Testis (tissue), 3 donors: ENCODE data around the gene ZNF679. TPM values are rescaled to one million over a fixed set of nuclear protein-coding genes. Genes with fewer than 3 reads are reported as not detected.
"Not testable (repeated sequence)": the region's sequence is repeated elsewhere in the genome, so short reads cannot be mapped to it uniquely, and the experiment has no call there.

Experiments
- DNase-seq: peaks from one replicate; pipeline ENCODE4 v3.0.0-alpha.2; 2019
- H3K27ac ChIP-seq, 2 donors: fragments of 200-600 bp; sonication (generic); one replicate each; pipeline ENCODE4 v1.5.1; 2019
- H3K27me3 ChIP-seq: fragments of 200-600 bp; sonication (generic); one replicate; pipeline ENCODE4 v1.5.1; 2019
- H3K36me3 ChIP-seq: fragments of 200-600 bp; sonication (generic); one replicate; pipeline ENCODE4 v1.5.1; 2017; ENCODE audit warnings: low read depth; ENCODE audit errors: missing control alignments
- H3K4me1 ChIP-seq: fragments of 200-600 bp; sonication (generic); one replicate; pipeline ENCODE4 v1.5.1; 2019
- H3K4me3 ChIP-seq, 2 donors: fragments of 200-600 bp; sonication (generic); one replicate each; pipeline ENCODE4 v1.5.1; 2017 to 2019
- H3K9me3 ChIP-seq: fragments of 200-600 bp; sonication (generic); one replicate; pipeline ENCODE4 v1.5.1; 2017
- POLR2A ChIP-seq: fragments of 450-650 bp; IDR thresholded peaks from one replicate; pipeline ENCODE4 v1.6.1; 2017; ENCODE audit warnings: antibody characterized with exemption, mild to moderate bottlenecking, moderate library complexity
- WGBS, 2 donors: methylation state at CpG; one replicate each; pipeline ENCODE4 v1.1.5; 2018; 5-methylcytosine and 5-hydroxymethylcytosine counted together
- intact Hi-C: fragments of 100-400 bp; cut with DNase I; formaldehyde crosslinking; loops from one replicate; pipeline ENCODE4 v1.15.1; 2023; ENCODE audit warnings: low total_unique reads
- polyA plus RNA-seq: library from polyadenylated mRNA; stranded (reverse); fragments of 350-450 nt; fragmentation: Illumina TruSeq; extraction: RNeasy Lipid Tissue Mini Kit (QIAGEN cat#74804); gene quantifications from one replicate; pipeline ENCODE4 v1.2.3, GENCODE V29; 2014; ENCODE audit warnings: low read depth, low replicate concordance; ENCODE audit not compliant: insufficient read depth
- total RNA-seq, 2 donors: library from RNA; depleted of rRNA; stranded (reverse); fragments of >200 nt; gene quantifications; one replicate each; pipeline ENCODE4 v1.2.3, GENCODE V29; 2016
- TF ChIP-seq, protein P1 (sequence below), 3 experiments: fragments of 450-650 bp in 2 of 3; fragments of 200-600 bp in 1 of 3; sonication (generic) in 1 of 3; IDR thresholded peaks; one replicate each; pipeline ENCODE4 v1.5.1; 2016 to 2019; ENCODE audit warnings: antibody characterized with exemption in 3 of 3, mild to moderate bottlenecking in 2 of 3, moderate library complexity in 1 of 3

The ZNF679 gene
- total and polyA plus RNA-seq, 3 donors from 2014 or later = 0.99 to 2.6 (median 1.3) TPM

DNA sequence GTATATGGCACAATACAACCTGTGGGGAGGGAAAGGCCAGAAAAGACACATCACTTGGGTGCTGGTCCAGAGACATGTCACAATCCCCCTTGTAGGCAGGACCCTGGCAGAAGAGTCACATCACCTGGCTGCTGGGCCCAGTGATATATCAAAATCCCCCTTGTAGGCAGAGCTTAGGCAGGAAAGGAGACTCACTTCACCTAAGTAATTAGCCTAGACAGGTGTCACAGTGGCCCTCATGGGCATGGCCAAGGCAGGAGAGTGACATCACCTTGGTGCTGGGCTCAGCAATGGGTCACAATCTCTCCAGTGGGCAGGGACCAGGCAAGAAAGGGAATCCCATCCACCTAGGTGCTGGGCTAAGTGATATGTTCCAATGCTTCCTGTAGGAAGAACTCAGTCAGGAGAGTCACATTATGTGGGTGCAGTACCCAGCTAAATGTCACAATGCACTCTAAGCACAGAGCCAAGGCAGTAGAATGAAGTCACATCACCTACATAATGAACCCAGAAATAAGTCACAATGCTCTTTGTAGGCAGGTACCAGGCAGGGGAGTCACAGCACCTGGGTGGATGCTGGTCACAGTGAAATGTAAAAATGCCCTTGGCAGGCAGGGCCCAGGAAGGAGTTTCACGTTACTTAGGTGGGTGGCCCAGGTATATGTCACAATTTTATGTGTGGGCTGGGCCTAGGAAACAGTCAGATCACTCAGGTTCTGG is 66.6 kb downstream of the ZNF679 start:
- WGBS, 2 donors = 85 to 86% methylated on average over 1 of the region's 1 CpG
- no peaks in the 10 kb centered on the region for H3K27me3 ChIP-seq
- no peak overlapping the region for H3K4me3 ChIP-seq
- no peak overlapping the region for H3K27ac ChIP-seq
- TF ChIP-seq, protein P1, sequence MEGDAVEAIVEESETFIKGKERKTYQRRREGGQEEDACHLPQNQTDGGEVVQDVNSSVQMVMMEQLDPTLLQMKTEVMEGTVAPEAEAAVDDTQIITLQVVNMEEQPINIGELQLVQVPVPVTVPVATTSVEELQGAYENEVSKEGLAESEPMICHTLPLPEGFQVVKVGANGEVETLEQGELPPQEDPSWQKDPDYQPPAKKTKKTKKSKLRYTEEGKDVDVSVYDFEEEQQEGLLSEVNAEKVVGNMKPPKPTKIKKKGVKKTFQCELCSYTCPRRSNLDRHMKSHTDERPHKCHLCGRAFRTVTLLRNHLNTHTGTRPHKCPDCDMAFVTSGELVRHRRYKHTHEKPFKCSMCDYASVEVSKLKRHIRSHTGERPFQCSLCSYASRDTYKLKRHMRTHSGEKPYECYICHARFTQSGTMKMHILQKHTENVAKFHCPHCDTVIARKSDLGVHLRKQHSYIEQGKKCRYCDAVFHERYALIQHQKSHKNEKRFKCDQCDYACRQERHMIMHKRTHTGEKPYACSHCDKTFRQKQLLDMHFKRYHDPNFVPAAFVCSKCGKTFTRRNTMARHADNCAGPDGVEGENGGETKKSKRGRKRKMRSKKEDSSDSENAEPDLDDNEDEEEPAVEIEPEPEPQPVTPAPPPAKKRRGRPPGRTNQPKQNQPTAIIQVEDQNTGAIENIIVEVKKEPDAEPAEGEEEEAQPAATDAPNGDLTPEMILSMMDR (IDR thresholded peaks at IDR 0.05) = no peak
- TF ChIP-seq POLR2A = no peak
- DNase-seq = no peak
- intact Hi-C loops = no loop called here
- H3K4me1 ChIP-seq = no peaks in the 10 kb centered on the region
- no peaks in the 10 kb centered on the region for H3K9me3 ChIP-seq
- H3K36me3 ChIP-seq = no peaks in the 10 kb centered on the region

DNA sequence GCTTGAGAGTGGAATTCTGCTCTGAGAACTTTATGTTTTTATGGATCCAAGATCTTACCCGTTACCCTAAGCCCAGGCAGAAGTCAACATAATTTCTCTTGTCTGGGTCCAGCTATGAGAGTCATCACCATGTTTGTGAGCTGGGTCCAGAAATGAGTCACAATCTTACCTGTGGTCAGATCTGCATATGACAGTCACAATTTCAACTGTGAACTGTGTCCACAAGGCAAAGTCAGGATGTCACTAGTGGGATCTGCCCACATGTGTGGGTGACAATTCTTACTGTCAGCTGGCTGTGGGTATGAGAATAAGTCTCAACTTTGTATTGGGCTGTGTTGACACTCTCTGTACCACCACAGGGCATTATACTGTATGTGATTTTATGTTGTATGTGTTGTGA is 69.1 kb downstream of the ZNF679 start:
- H3K27ac ChIP-seq, H3K36me3 ChIP-seq, intact Hi-C loops, DNase-seq, H3K4me1 ChIP-seq, H3K4me3 ChIP-seq, H3K9me3 ChIP-seq, H3K27me3 ChIP-seq: not testable (repeated sequence)
- WGBS, 2 donors = 76 to 83% methylated on average over 1 of the region's 1 CpG

DNA sequence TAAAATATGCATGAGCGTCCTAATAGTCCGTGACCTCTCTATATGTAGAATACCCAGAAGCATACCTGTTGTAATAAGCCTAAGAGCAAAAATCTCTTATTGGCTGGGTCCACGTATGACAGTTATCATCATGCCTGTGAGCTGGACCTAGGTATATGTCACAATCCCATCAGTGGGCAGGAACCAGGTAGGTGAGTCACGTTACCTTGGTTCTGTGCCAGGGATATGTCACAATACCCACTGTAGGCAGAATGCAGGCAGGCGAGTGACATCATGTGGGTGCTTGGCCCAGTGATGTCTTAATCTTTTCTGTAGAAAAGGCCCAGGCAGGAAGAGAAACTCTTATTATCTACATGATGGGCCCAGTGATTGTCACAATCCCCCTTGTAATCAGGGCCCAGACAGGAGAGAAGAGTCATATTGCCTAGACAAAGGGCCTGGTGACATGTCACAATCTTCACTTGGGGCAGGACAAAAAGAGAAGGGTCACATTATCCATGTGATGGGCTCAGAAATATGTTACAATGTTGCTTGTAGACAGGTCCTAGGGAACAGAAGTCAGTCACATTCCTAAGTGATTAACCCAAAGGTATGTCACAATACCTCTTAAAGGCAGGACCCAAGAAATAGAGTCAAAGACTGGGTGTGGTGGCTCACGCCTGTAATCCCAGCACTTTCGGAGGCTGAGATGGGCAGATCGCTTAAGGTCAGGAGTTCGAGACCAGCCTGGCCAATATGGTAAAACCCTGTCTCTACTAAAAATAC is 72.5 kb downstream of the ZNF679 start:
- no peaks in the 10 kb centered on the region for H3K27me3 ChIP-seq
- intact Hi-C loops = no loop called here
- DNase-seq = no peak
- H3K4me1 ChIP-seq = no peaks in the 10 kb centered on the region
- no peaks in the 10 kb centered on the region for H3K36me3 ChIP-seq
- no peak overlapping the region for H3K4me3 ChIP-seq
- TF ChIP-seq, protein P1 (IDR thresholded peaks at IDR 0.05) = no peak
- TF ChIP-seq POLR2A = no peak
- no peak overlapping the region for H3K27ac ChIP-seq
- H3K9me3 ChIP-seq = no peaks in the 10 kb centered on the region
- 92 to 94% methylated on average over 9 of the region's 9 CpGs for WGBS, 2 donors

DNA sequence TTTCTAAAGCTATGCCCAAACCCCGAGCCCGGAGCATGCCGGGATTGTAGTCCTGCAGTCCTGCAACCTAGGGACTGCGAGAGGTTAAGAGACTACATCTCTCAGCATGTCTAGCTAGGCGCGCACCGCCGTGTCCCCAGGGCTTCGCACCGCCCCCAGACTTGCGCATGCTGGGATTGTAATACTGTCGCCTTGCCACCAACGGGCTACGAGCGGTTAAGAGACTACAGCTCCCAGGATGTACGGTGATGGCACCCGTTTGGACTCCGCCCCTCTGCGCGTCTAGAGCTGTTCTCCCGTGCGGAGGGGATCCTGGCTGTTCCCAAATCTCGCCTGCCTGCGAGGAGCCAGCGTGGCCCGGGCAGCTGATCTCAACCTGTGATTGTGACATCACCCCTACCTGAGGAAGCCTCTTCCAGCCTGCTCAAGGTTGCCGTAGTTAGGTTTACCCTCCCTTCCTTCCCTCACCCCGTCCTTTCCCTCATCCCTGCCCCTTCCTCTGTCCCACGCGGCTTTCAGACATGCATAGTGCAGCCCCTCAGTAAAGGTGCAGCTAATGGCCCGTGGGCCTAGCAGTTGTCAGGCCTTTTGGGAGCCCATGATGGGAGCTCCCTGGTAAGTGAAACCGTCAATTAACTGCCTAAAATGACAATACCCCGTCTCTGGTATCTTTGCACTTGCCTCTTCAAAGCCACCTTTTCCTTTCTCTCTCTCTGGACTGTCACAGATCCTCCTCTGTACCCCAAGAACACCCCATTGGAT is 79.2 kb downstream of the ZNF679 start:
- Histone ChIP-seq H3K9me3 (no peaks in the 10 kb centered on the region), H3K4me1 (no peaks in the 10 kb centered on the region), H3K36me3 (no peaks in the 10 kb centered on the region), H3K27me3 (no peaks in the 10 kb centered on the region), H3K4me3 (peak overlapping the region; percentile 66 to 71), H3K27ac (peak overlapping the region; percentile 89 to 93)
- TF ChIP-seq, protein P1 (IDR thresholded peaks at IDR 0.05) = peak in 2 of 3 experiments; percentile 8 to 29
- no peak for TF ChIP-seq POLR2A
- peak; percentile 97 for DNase-seq
- 1 to 4% methylated on average over 8 to 33 of the region's 33 CpGs for WGBS, 2 donors
- intact Hi-C loops = no loop called here

DNA sequence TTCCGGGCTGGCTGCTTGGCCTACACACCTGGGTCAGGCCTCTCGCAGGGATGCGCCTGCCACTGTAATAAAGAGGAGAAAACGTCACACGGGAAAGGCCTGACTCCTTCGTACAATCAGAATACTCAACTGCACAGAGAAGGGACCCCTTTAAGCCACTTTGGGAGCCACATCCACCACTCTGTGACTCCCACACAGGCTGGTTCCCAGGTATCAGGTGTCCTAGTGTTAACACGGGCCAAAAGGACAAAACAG is 79.7 kb downstream of the ZNF679 start:
- TF ChIP-seq, protein P1 (IDR thresholded peaks at IDR 0.05) = no peak
- TF ChIP-seq POLR2A = no peak
- no peaks in the 10 kb centered on the region for H3K27me3 ChIP-seq
- peak overlapping the region; percentile 66 to 71 for H3K4me3 ChIP-seq
- no peaks in the 10 kb centered on the region for H3K9me3 ChIP-seq
- peak; percentile 36 for DNase-seq
- H3K4me1 ChIP-seq = no peaks in the 10 kb centered on the region
- WGBS, 2 donors = 28 to 50% methylated on average over 7 of the region's 7 CpGs
- H3K36me3 ChIP-seq = no peaks in the 10 kb centered on the region
- intact Hi-C loops = no loop called here
- H3K27ac ChIP-seq = peak overlapping the region; percentile 89 to 93
